Suprapubic skin (tissue), 3 donors: ENCODE data around the gene TMEM242.

Experiments
- POLR2A ChIP-seq, 2 donors: fragments of 450-650 bp; IDR thresholded peaks; one replicate each; pipeline ENCODE4 v1.6.1; 2017; ENCODE audit warnings: antibody characterized with exemption in 2 of 2, mild to moderate bottlenecking in 2 of 2, moderate library complexity in 2 of 2
- TF ChIP-seq, protein P1 (sequence below), 2 donors: fragments of 200-600 bp in 1 of 2; fragments of 450-650 bp in 1 of 2; sonication (generic) in 1 of 2; IDR thresholded peaks; one replicate each; pipeline ENCODE4 v1.5.1; 2016 to 2019; ENCODE audit warnings: antibody characterized with exemption in 2 of 2, mild to moderate bottlenecking in 1 of 2, moderate library complexity in 1 of 2

GRCh38 chr6:157292202-157292601, 31.1 kb downstream of the TMEM242 start:
- TF ChIP-seq, protein P1, sequence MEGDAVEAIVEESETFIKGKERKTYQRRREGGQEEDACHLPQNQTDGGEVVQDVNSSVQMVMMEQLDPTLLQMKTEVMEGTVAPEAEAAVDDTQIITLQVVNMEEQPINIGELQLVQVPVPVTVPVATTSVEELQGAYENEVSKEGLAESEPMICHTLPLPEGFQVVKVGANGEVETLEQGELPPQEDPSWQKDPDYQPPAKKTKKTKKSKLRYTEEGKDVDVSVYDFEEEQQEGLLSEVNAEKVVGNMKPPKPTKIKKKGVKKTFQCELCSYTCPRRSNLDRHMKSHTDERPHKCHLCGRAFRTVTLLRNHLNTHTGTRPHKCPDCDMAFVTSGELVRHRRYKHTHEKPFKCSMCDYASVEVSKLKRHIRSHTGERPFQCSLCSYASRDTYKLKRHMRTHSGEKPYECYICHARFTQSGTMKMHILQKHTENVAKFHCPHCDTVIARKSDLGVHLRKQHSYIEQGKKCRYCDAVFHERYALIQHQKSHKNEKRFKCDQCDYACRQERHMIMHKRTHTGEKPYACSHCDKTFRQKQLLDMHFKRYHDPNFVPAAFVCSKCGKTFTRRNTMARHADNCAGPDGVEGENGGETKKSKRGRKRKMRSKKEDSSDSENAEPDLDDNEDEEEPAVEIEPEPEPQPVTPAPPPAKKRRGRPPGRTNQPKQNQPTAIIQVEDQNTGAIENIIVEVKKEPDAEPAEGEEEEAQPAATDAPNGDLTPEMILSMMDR (IDR thresholded peaks at IDR 0.05) = no peak
- no peak for TF ChIP-seq POLR2A (IDR thresholded peaks at IDR 0.05)
